Right lobe of liver (tissue), 6 donors: ENCODE results near the gene MSX2. TPM values are rescaled to one million over a fixed set of nuclear protein-coding genes. Genes with fewer than 3 reads are reported as not detected.

Source experiments
- ATAC-seq, 4 donors: fragments of 200-7000 bp; cut with Tn5 transposase; one replicate each; pipeline ENCODE4 v1.9.1; 2020; ENCODE audit warnings: mild to moderate bottlenecking in 4 of 4, moderate library complexity in 4 of 4
- DNase-seq, 3 donors: peaks; one replicate each; pipeline ENCODE4 v3.0.0-alpha.2; 2020
- H3K27ac ChIP-seq, 3 donors: fragments of 200-600 bp; one replicate each; pipeline ENCODE4 v1.8.0; 2022
- H3K27me3 ChIP-seq, 2 donors: fragments of 200-600 bp; one replicate each; pipeline ENCODE4 v1.8.0; 2022
- H3K36me3 ChIP-seq, 4 donors: fragments of 200-600 bp; sonication (generic) in 1 of 4; one replicate each; pipeline versions ENCODE4 v1.5.1 to v1.8.0; 2017 to 2022; ENCODE audit warnings: control low read depth in 1 of 4
- H3K4me1 ChIP-seq, 4 donors: fragments of 200-600 bp; sonication (generic) in 1 of 4; one replicate each; pipeline versions ENCODE4 v1.5.1 to v1.8.0; 2017 to 2022; ENCODE audit warnings: control low read depth in 1 of 4
- H3K4me3 ChIP-seq, 3 donors: fragments of 200-600 bp; one replicate each; pipeline ENCODE4 v1.8.0; 2022
- H3K9me3 ChIP-seq, 4 donors: fragments of 200-600 bp; sonication (generic) in 1 of 4; one replicate each; pipeline versions ENCODE4 v1.5.1 to v1.8.0; 2017 to 2022; ENCODE audit warnings: control low read depth in 1 of 4
- POLR2A ChIP-seq: fragments of 450-650 bp; IDR thresholded peaks from one replicate; pipeline ENCODE4 v1.6.1; 2017; ENCODE audit warnings: antibody characterized with exemption, mild to moderate bottlenecking
- WGBS: methylation state at CpG from one replicate; pipeline ENCODE4 v1.1.6; 2018; ENCODE audit warnings: low coverage, low lambda C conversion rate; ENCODE audit not compliant: insufficient coverage; ENCODE audit errors: missing lambda C conversion rate; 5-methylcytosine and 5-hydroxymethylcytosine counted together
- intact Hi-C, 2 donors: fragments of 100-400 bp; cut with DNase I; formaldehyde crosslinking; loops; one replicate each; pipeline versions ENCODE4 v1.11.2 to v1.14.1; 2022
- total RNA-seq, 6 experiments: library from RNA; depleted of rRNA in 2 of 6; stranded (reverse); fragments of >200 nt in 2 of 6; fragmentation: NEBNext Ultra II Directional in 3 of 6; extraction: Animal tissue kit (Norgen Biotek cat#: 25700) in 3 of 6; gene quantifications; one replicate each; pipeline versions ENCODE4 v1.1.0 to v1.2.4, GENCODE V29; 2016 to 2023
- TF ChIP-seq, protein P1 (sequence below), 4 donors: fragments of 200-600 bp in 3 of 4; fragments of 450-650 bp in 1 of 4; IDR thresholded peaks; one replicate each; pipeline versions ENCODE4 v1.5.1 to v1.8.0; 2016 to 2022; ENCODE audit warnings: antibody characterized with exemption in 4 of 4, mild to moderate bottlenecking in 2 of 4
- donor health status: DM: no; HTN: yes; CAD: no.
- donor health status: DM: no; HTN: no; CAD: no.
- donor health status: DM: no; HTN: no; CAD: no.
- donor health status: DM: no; HTN: yes; CAD: no.
- donor health status: DM: no; HTN: yes; CAD: no.

The MSX2 gene
- total RNA-seq, 6 experiments from 2014 or later = not detected

DNA sequence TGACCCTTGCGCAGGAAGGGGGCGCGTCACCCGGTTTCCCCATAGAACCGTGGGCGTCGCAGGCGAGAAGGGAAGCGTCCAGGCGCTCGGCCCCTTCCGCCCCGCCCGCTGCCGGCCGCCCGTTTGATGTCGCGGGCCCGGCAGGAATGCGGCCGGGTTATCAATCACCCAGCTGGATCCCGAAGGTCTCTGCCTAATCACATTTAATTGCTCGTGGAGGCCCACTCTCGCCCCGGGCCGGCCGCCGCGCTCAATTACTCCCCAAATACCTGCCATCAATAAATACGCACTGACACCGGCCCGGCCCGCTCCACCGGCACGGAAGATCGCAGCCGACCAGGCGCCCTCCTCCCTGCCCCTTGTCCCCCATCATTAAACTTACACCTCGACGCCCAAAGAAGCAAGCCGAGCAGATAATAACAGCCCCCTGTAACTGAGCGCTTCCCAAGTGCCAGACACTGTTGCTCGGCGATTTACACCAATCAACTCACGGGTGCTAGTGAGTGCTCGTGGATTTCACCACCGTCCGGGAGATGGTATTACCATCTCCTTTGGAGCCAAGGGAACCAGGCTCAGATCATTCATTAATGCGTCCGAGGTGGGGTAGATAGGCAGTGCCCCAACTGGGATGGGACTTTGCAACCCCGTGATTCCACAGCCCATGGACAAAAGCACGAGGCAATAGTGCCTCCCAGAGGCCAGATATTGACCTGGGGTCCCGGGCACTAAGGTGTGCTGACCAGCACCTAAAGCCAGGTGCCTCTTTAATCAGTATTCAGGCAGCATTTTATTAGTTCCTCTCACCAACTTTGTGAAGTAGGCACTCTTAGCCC is 11.3 kb downstream of the MSX2 start:
- Histone ChIP-seq H3K4me1 (no peaks in the 10 kb centered on the region), H3K4me3 (no peak overlapping the region), H3K9me3 (no peaks in the 10 kb centered on the region), H3K27me3 (peaks cover 11 to 21% of the 10 kb centered on the region in 2 donors), H3K36me3 (no peaks in the 10 kb centered on the region), H3K27ac (no peak overlapping the region)
- TF ChIP-seq POLR2A = no peak
- TF ChIP-seq, protein P1, sequence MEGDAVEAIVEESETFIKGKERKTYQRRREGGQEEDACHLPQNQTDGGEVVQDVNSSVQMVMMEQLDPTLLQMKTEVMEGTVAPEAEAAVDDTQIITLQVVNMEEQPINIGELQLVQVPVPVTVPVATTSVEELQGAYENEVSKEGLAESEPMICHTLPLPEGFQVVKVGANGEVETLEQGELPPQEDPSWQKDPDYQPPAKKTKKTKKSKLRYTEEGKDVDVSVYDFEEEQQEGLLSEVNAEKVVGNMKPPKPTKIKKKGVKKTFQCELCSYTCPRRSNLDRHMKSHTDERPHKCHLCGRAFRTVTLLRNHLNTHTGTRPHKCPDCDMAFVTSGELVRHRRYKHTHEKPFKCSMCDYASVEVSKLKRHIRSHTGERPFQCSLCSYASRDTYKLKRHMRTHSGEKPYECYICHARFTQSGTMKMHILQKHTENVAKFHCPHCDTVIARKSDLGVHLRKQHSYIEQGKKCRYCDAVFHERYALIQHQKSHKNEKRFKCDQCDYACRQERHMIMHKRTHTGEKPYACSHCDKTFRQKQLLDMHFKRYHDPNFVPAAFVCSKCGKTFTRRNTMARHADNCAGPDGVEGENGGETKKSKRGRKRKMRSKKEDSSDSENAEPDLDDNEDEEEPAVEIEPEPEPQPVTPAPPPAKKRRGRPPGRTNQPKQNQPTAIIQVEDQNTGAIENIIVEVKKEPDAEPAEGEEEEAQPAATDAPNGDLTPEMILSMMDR (IDR thresholded peaks at IDR 0.05) = peak in 2 of 4 donors; percentile 24 to 38
- WGBS = 4% methylated on average over 15 of the region's 54 CpGs
- intact Hi-C loops = no loop called here
- no peak for ATAC-seq
- DNase-seq = no peak

DNA sequence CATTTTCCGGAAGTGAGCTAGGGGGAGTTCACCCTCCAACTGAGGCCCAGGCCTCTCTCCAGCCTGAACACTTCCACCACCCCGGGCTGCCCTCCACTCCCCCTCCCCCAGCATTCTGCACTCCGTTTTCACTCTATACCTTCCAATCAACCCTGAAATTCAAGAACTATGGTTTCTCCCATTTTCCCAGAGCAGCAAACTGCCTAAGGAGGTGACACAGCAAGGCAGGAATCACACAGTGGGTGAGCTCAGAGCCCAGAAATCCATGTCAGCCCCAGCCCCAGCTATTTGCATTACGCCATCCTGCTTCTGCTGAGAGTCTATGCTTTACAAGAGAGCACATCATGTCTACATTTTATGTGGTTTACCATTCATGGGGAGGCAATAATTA is 11.9 kb downstream of the MSX2 start:
- TF ChIP-seq, protein P1 (IDR thresholded peaks at IDR 0.05) = no peak
- no peak for TF ChIP-seq POLR2A
- WGBS = 14% methylated on average over 4 of the region's 4 CpGs
- Histone ChIP-seq H3K9me3 (no peaks in the 10 kb centered on the region), H3K4me1 (no peaks in the 10 kb centered on the region), H3K4me3 (no peak overlapping the region), H3K36me3 (no peaks in the 10 kb centered on the region), H3K27me3 (peaks cover 11 to 15% of the 10 kb centered on the region in 2 donors), H3K27ac (no peak overlapping the region)
- intact Hi-C loops = no loop called here
- DNase-seq = no peak
- no peak for ATAC-seq

DNA sequence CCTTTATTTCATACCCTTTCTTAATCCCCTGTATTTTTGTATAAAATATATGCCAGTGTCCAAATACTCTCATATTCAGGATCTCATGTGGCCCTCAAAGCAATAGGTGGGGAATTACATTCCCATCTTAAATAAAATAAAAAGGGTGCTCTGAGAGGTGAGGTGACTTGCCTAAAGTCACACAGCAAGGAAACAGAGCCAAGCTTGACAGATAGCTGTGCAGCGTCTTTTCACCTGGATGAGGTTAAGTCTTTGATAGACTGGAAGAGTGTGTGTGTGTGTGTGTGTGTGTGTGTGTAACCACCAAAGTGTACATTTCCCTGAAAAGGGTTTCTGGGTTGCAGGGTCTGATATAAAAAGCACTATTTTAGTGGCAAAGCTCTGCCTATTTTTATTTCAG is 12.4 kb downstream of the MSX2 start:
- intact Hi-C loops = no loop called here
- ATAC-seq (no peak), DNase-seq (no peak)
- Histone ChIP-seq H3K27me3 (peaks cover 11 to 13% of the 10 kb centered on the region in 2 donors), H3K9me3 (no peaks in the 10 kb centered on the region), H3K27ac (no peak overlapping the region), H3K36me3 (no peaks in the 10 kb centered on the region), H3K4me3 (no peak overlapping the region), H3K4me1 (no peaks in the 10 kb centered on the region)
- TF ChIP-seq POLR2A = no peak
- TF ChIP-seq, protein P1 (IDR thresholded peaks at IDR 0.05) = no peak
- 71% methylated on average over 1 of the region's 1 CpG for WGBS

DNA sequence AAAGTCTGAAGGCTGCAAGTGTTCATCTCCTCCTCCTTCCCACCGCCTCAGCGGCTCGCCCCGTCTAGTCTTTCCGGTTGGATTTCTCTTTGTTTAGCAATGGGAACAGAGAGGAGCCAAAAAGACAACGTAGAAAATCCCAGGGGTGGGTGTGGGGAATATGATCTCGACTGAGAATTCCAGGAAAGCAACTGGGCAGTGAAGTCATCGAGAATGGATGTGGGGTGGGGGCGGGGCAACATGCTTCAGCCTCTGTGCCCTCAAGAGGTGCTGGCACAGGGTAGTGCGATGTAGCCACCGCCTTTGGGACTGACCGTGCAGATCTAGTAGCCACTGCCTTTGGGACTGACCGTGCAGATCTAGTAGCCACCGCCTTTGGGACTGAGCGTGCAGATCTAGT is 12.9 kb downstream of the MSX2 start:
- no peaks in the 10 kb centered on the region for H3K9me3 ChIP-seq
- H3K27me3 ChIP-seq = peaks cover 7 to 11% of the 10 kb centered on the region in 2 donors
- H3K36me3 ChIP-seq = no peaks in the 10 kb centered on the region
- intact Hi-C loops = no loop called here
- no peak overlapping the region for H3K4me3 ChIP-seq
- 30% methylated on average over 15 of the region's 15 CpGs for WGBS
- DNase-seq = no peak
- no peak overlapping the region for H3K27ac ChIP-seq
- no peak for ATAC-seq
- H3K4me1 ChIP-seq = no peaks in the 10 kb centered on the region
- no peak for TF ChIP-seq POLR2A
- TF ChIP-seq, protein P1 (IDR thresholded peaks at IDR 0.05) = no peak
